ENCODE data around the gene PLCH1. TPM values are rescaled to one million over a fixed set of nuclear protein-coding genes. Genes with fewer than 3 reads are reported as not detected.

Gene PLCH1
- total and polyA plus RNA-seq, 2 experiments from 2014 or later = 2.6 to 5.8 TPM

DNA sequence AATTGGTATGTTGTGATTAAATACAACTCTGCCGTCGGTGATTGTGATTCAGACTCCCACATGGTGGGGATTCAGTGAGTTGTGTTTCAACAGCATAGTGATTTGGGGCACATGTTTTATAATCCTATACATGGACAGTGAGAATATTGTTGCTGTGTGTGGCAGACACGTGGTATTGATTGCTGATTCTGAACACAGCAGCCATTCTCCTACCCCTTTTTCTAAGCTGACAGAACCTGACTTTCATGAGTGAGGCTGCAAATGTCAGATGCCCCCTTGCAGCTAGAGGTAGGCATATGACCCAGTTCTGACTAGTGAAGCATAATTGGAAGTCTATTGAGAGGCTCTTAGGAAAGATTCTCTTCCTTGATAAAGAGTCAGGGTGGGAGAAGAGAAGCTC lies 296.3 kb downstream of the PLCH1 start:
- no peaks in the 10 kb centered on the region for H3K4me1 ChIP-seq (ENCODE audit: insufficient read depth)
- H3K36me3 ChIP-seq (replicated peaks; ENCODE audit: insufficient read depth, low read depth) = no peaks in the 10 kb centered on the region
- H3K79me2 ChIP-seq = no peaks in the 10 kb centered on the region
- no peaks in the 10 kb centered on the region for H3K9me2 ChIP-seq (replicated peaks; ENCODE audit: insufficient read depth)
- no peak overlapping the region for H3K4me3 ChIP-seq
- no peaks in the 10 kb centered on the region for H3K9me3 ChIP-seq (ENCODE audit: low read depth)
- TF ChIP-seq EZH2phosphoT487 (IDR thresholded peaks at IDR 0.05; ENCODE audit: low read depth, severe bottlenecking, unreplicated experiment) = no peak
- TF ChIP-seq, protein P1, sequence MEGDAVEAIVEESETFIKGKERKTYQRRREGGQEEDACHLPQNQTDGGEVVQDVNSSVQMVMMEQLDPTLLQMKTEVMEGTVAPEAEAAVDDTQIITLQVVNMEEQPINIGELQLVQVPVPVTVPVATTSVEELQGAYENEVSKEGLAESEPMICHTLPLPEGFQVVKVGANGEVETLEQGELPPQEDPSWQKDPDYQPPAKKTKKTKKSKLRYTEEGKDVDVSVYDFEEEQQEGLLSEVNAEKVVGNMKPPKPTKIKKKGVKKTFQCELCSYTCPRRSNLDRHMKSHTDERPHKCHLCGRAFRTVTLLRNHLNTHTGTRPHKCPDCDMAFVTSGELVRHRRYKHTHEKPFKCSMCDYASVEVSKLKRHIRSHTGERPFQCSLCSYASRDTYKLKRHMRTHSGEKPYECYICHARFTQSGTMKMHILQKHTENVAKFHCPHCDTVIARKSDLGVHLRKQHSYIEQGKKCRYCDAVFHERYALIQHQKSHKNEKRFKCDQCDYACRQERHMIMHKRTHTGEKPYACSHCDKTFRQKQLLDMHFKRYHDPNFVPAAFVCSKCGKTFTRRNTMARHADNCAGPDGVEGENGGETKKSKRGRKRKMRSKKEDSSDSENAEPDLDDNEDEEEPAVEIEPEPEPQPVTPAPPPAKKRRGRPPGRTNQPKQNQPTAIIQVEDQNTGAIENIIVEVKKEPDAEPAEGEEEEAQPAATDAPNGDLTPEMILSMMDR (IDR thresholded peaks at IDR 0.05; ENCODE audit: poor library complexity) = no peak
- TF ChIP-seq EZH2 (IDR thresholded peaks at IDR 0.05; ENCODE audit: borderline replicate concordance) = no peak
- H3K27me3 ChIP-seq = no peaks in the 10 kb centered on the region
- no peaks in the 10 kb centered on the region for H4K20me1 ChIP-seq (ENCODE audit: insufficient read depth, poor library complexity, severe bottlenecking)
- no peak overlapping the region for H2AFZ ChIP-seq
- 81% methylated on average over 3 of the region's 3 CpGs for whole genome bisulfite sequencing (ENCODE audit: low lambda C conversion rate, missing lambda C conversion rate)
- DNase-seq (ENCODE audit: low spot score) = no peak
- no peak overlapping the region for H3K27ac ChIP-seq
- H3K4me2 ChIP-seq = no peak overlapping the region

DNA sequence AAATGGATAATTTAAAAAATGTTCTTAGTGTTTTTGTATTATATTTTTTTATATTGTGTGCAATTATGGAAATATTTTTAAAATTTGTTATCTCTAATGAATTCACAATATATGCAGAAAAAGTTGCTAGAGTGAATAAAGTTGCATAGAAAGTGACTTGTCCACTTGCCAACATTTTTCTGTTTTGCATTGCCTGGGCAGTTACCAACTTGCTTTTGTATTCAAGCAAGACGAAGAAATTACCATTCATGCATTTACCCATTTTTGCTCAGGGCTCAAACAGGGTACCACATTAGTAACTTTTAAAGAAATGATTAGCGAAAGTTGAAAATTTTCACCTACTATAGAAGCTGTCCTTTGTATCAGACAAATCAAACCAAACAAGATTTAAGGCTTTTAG lies 298.5 kb downstream of the PLCH1 start:
- no peak overlapping the region for H3K27ac ChIP-seq
- H3K36me3 ChIP-seq (replicated peaks; ENCODE audit: insufficient read depth, low read depth) = no peaks in the 10 kb centered on the region
- H3K27me3 ChIP-seq = no peaks in the 10 kb centered on the region
- no peaks in the 10 kb centered on the region for H3K4me1 ChIP-seq (ENCODE audit: insufficient read depth)
- DNase-seq (ENCODE audit: low spot score) = no peak
- no peak overlapping the region for H3K4me2 ChIP-seq
- no peak overlapping the region for H3K4me3 ChIP-seq
- H2AFZ ChIP-seq = no peak overlapping the region
- TF ChIP-seq, protein P1 (IDR thresholded peaks at IDR 0.05; ENCODE audit: poor library complexity) = no peak
- no peaks in the 10 kb centered on the region for H3K79me2 ChIP-seq
- 94% methylated on average over 2 of the region's 2 CpGs for WGBS (ENCODE audit: low lambda C conversion rate, missing lambda C conversion rate)
- no peaks in the 10 kb centered on the region for H3K9me3 ChIP-seq (ENCODE audit: low read depth)
- H3K9me2 ChIP-seq (replicated peaks; ENCODE audit: insufficient read depth) = no peaks in the 10 kb centered on the region
- H4K20me1 ChIP-seq (ENCODE audit: insufficient read depth, poor library complexity, severe bottlenecking) = no peaks in the 10 kb centered on the region

DNA sequence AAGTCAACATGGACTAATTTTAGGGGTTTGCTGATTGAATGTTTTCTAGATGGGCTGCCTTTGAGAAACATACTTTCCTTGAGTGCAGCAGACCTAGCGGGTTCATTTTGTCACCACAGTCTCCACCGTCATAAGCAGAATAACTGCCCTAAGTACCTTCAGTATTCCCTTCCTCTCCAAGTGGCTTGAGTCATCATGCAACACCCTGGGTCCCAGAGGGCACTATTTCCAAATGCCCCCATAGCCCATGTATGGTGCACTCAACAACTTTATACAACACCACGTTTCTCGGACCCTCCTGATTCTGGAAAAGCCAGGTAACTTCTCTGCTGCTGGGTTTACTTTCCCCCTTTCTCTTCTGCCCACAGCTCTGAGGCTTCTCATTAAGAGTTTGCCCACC lies 300.1 kb downstream of the PLCH1 start:
- WGBS (ENCODE audit: low lambda C conversion rate, missing lambda C conversion rate) = 93% methylated on average over 4 of the region's 4 CpGs
- Histone ChIP-seq H3K27ac (no peak overlapping the region), H3K4me1 (ENCODE audit: insufficient read depth) (no peaks in the 10 kb centered on the region)

More for the DNA sequence above, 300.1 kb downstream of the PLCH1 start:
- DNase-seq (ENCODE audit: low spot score) = no peak
- H2AFZ ChIP-seq = no peak overlapping the region
- H3K9me3 ChIP-seq (ENCODE audit: low read depth) = no peaks in the 10 kb centered on the region
- H4K20me1 ChIP-seq (ENCODE audit: insufficient read depth, poor library complexity, severe bottlenecking) = no peaks in the 10 kb centered on the region
- H3K4me2 ChIP-seq = no peak overlapping the region
- no peaks in the 10 kb centered on the region for H3K27me3 ChIP-seq
- no peaks in the 10 kb centered on the region for H3K79me2 ChIP-seq
- no peak overlapping the region for H3K4me3 ChIP-seq
- H3K9me2 ChIP-seq (replicated peaks; ENCODE audit: insufficient read depth) = no peaks in the 10 kb centered on the region
- TF ChIP-seq EZH2 (IDR thresholded peaks at IDR 0.05; ENCODE audit: borderline replicate concordance) = no peak
- TF ChIP-seq, protein P1 (IDR thresholded peaks at IDR 0.05; ENCODE audit: poor library complexity) = no peak
- TF ChIP-seq EZH2phosphoT487 (IDR thresholded peaks at IDR 0.05; ENCODE audit: low read depth, severe bottlenecking, unreplicated experiment) = no peak
- H3K36me3 ChIP-seq (replicated peaks; ENCODE audit: insufficient read depth, low read depth) = no peaks in the 10 kb centered on the region

Data from hepatocyte (in vitro differentiated cells).